IMR-90 (cell line): Measurements from ENCODE around the gene PTPRG. TPM values are rescaled to one million over a fixed set of nuclear protein-coding genes. Genes with fewer than 3 reads are reported as not detected.

Source experiments
- ATAC-seq: fragments of 200-7000 bp; cut with Tn5 transposase; 2 replicates; pipeline ENCODE4 v1.9.1; 2020; ENCODE audit warnings: low read depth, mild to moderate bottlenecking, moderate library complexity
- BruUV-seq: library from RNA; stranded (reverse); fragments of 400-500 nt; replicated peaks from 2 replicates; lab custom pipeline; 2021; lab: Mats Ljungman, UMichigan
- CTCF ChIA-PET: fragments of 300-600 bp; formaldehyde crosslinking; extraction: SDS; loops from one replicate; lab custom pipeline; 2021; ENCODE audit warnings: antibody characterized with exemption; lab: Yijun Ruan, JAX
- POLR2A ChIA-PET: fragments of 300-600 bp; sonication (Branson Sonifier 250); formaldehyde crosslinking; loops from one replicate; lab custom pipeline; 2022; ENCODE audit warnings: antibody characterized with exemption; ENCODE audit not compliant: unreplicated experiment; lab: Charles Lee
- DNase-seq: peaks from one replicate; pipeline ENCODE4 v3.0.0; 2013
- H2AFZ ChIP-seq: replicated peaks from 2 replicates; pipeline ENCODE3; 2013; ENCODE audit warnings: low read length, mild to moderate bottlenecking; ENCODE audit not compliant: poor library complexity
- H2AK5ac ChIP-seq: 2 replicates; pipeline ENCODE4 v1.6.1; 2013; ENCODE audit warnings: low read depth, low read length, inconsistent platforms
- H2AK9ac ChIP-seq: replicated peaks from 2 replicates; pipeline ENCODE3; 2013; ENCODE audit warnings: mild to moderate bottlenecking, low read depth, low read length, moderate library complexity; ENCODE audit not compliant: poor library complexity
- H2BK120ac ChIP-seq: 2 replicates; pipeline ENCODE4 v1.6.1; 2013; ENCODE audit warnings: low read depth, low read length, inconsistent platforms
- H2BK15ac ChIP-seq: 3 replicates; pipeline ENCODE4 v1.6.1; 2013; ENCODE audit warnings: low read depth, low read length, inconsistent platforms
- H2BK20ac ChIP-seq: 2 replicates; pipeline ENCODE4 v1.6.1; 2013; ENCODE audit warnings: low read depth, mild to moderate bottlenecking, inconsistent platforms, low read length, moderate library complexity
- H2BK5ac ChIP-seq: 2 replicates; pipeline ENCODE4 v1.6.1; 2013; ENCODE audit warnings: mild to moderate bottlenecking, low read depth, low read length, inconsistent platforms; ENCODE audit not compliant: poor library complexity, severe bottlenecking
- H3K14ac ChIP-seq: replicated peaks from 2 replicates; pipeline ENCODE4 v1.6.1; 2013; ENCODE audit warnings: low read depth, low read length, inconsistent platforms
- H3K18ac ChIP-seq: 2 replicates; pipeline ENCODE4 v1.6.1; 2013; ENCODE audit warnings: low read depth, low read length, control low read depth
- H3K23ac ChIP-seq: 2 replicates; pipeline ENCODE4 v1.6.1; 2013; ENCODE audit warnings: low read depth, low read length, inconsistent platforms
- H3K27ac ChIP-seq: 2 replicates; pipeline ENCODE4 v1.5.1; 2013; ENCODE audit warnings: mild to moderate bottlenecking, control low read depth, low read length; ENCODE audit not compliant: insufficient read depth
- H3K27me3 ChIP-seq: 2 replicates; pipeline ENCODE4 v1.6.1; 2013; ENCODE audit warnings: low read length; ENCODE audit not compliant: control insufficient read depth, insufficient read depth
- H3K36me3 ChIP-seq: 2 replicates; pipeline ENCODE4 v1.6.1; 2013; ENCODE audit warnings: low read length, mixed read lengths; ENCODE audit not compliant: control insufficient read depth, insufficient read depth
- H3K4ac ChIP-seq: 2 replicates; pipeline ENCODE4 v1.6.1; 2013; ENCODE audit warnings: low read depth, low read length, inconsistent platforms
- H3K4me1 ChIP-seq: 2 replicates; pipeline ENCODE4 v1.6.1; 2013; ENCODE audit warnings: low read length, mixed read lengths; ENCODE audit not compliant: control insufficient read depth, insufficient read depth
- H3K4me2 ChIP-seq: 2 replicates; pipeline ENCODE4 v1.6.1; 2013; ENCODE audit warnings: low read depth, mild to moderate bottlenecking, control low read depth, low read length, moderate library complexity
- H3K4me3 ChIP-seq: 2 replicates; pipeline ENCODE4 v1.5.1; 2013; ENCODE audit warnings: low read depth, mild to moderate bottlenecking, control low read depth, low read length, moderate library complexity; ENCODE audit not compliant: insufficient read depth
- H3K56ac ChIP-seq: 2 replicates; pipeline ENCODE4 v1.6.1; 2013; ENCODE audit warnings: low read length, inconsistent platforms; ENCODE audit not compliant: insufficient read depth; ENCODE audit errors: extremely low read depth
- H3K79me1 ChIP-seq, 2 experiments: 2 replicates each; pipeline ENCODE4 v1.6.1; 2013; ENCODE audit warnings: low read length in 2 of 2, inconsistent platforms in 1 of 2, low read depth in 1 of 2
- H3K9ac ChIP-seq: 2 replicates; pipeline ENCODE4 v1.6.1; 2013; ENCODE audit warnings: low read depth, low read length, control low read depth
- H3K9me1 ChIP-seq: 2 replicates; pipeline ENCODE4 v1.6.1; 2013; ENCODE audit warnings: low read length, inconsistent platforms; ENCODE audit not compliant: insufficient read depth
- H3K9me3 ChIP-seq: 2 replicates; pipeline ENCODE4 v1.6.1; 2013; ENCODE audit warnings: low read length; ENCODE audit not compliant: control insufficient read depth, insufficient read depth
- H4K20me1 ChIP-seq: 2 replicates; pipeline ENCODE4 v1.6.1; 2013; ENCODE audit warnings: low read length, inconsistent platforms; ENCODE audit not compliant: insufficient read depth
- H4K5ac ChIP-seq: 2 replicates; pipeline ENCODE4 v1.6.1; 2013; ENCODE audit warnings: mild to moderate bottlenecking, low read depth, low read length, control low read depth
- H4K8ac ChIP-seq, 2 experiments: 2 replicates each; pipeline ENCODE4 v1.6.1; 2013; ENCODE audit warnings: low read depth in 2 of 2, low read length in 2 of 2, control low read depth in 1 of 2, inconsistent platforms in 1 of 2
- H4K91ac ChIP-seq: 2 replicates; pipeline ENCODE4 v1.6.1; 2013; ENCODE audit warnings: low read depth, low read length, inconsistent platforms; ENCODE audit not compliant: insufficient read depth
- BHLHE40 ChIP-seq: fragments of 150-350 bp; IDR thresholded peaks from 2 replicates; pipeline ENCODE4 v1.6.1; 2016; ENCODE audit warnings: mild to moderate bottlenecking, low read depth, low read length
- CHD1 ChIP-seq: IDR thresholded peaks from 2 replicates; pipeline ENCODE4 v1.6.1; 2012; ENCODE audit warnings: low read depth, low read length, improper control_type of control experiment
- MXI1 ChIP-seq: IDR thresholded peaks from 2 replicates; pipeline ENCODE4 v1.6.1; 2012; ENCODE audit warnings: low read depth, mild to moderate bottlenecking, low read length, moderate library complexity, borderline replicate concordance
- NFE2L2 ChIP-seq: fragments of 150-350 bp; IDR thresholded peaks from 2 replicates; pipeline ENCODE4 v1.6.1; 2016; ENCODE audit warnings: low read depth, mild to moderate bottlenecking, low read length
- SMC3 ChIP-seq: fragments of 150-350 bp; IDR thresholded peaks from 2 replicates; pipeline ENCODE4 v1.6.1; 2016; ENCODE audit warnings: low read depth, mild to moderate bottlenecking, antibody characterized with exemption, low read length, moderate library complexity
- WGBS, 2 experiments: methylation state at CpG; one replicate each; pipeline versions ENCODE4 v1.1.5 to v1.1.7; 2013; ENCODE audit warnings: missing lambda C conversion rate in 2 of 2; ENCODE audit not compliant: insufficient read length in 1 of 2; ENCODE audit errors: extremely low coverage in 2 of 2; 5-methylcytosine and 5-hydroxymethylcytosine counted together
- dilution Hi-C: fragments of 300-500 bp; cut with HindIII; formaldehyde crosslinking; loops from one replicate; pipeline ENCODE4 v1.14.3; 2018; ENCODE audit warnings: low sequenced_read_pairs; ENCODE audit not compliant: unreplicated experiment
- in situ Hi-C: fragments of 300-500 bp; cut with MboI; formaldehyde crosslinking; loops from 3 replicates; pipeline ENCODE4 v1.14.3; 2019; ENCODE audit warnings: low sequenced_read_pairs, inconsistent platforms, mixed read lengths
- intact Hi-C: fragments of 100-400 bp; cut with micrococcal nuclease; formaldehyde crosslinking; loops from 2 replicates; pipeline ENCODE4 v1.10.0; 2022
- polyA plus RNA-seq, 3 experiments: library from polyadenylated mRNA; depleted of rRNA; stranded (reverse); fragments of >200 nt; gene quantifications; 2 replicates each; pipeline ENCODE4 v1.2.3, GENCODE V29; 2012; ENCODE audit warnings: low replicate concordance in 1 of 3
- total RNA-seq: library from RNA; depleted of rRNA; stranded (reverse); fragments of >200 nt; gene quantifications from 2 replicates; pipeline ENCODE4 v1.2.3, GENCODE V29; 2012
- TF ChIP-seq, protein P1 (sequence below): fragments of 150-350 bp; IDR thresholded peaks from 2 replicates; pipeline ENCODE4 v1.6.1; 2016; ENCODE audit warnings: low read depth, mild to moderate bottlenecking, low read length, moderate library complexity, borderline replicate concordance
- TF ChIP-seq, protein P2 (sequence below): conservative IDR thresholded peaks from 2 replicates; pipeline ENCODE4 v1.5.1; 2012; ENCODE audit warnings: mild to moderate bottlenecking, low read depth, low read length, improper control_type of control experiment
- TF ChIP-seq, protein P3 (sequence below): fragments of 150-350 bp; IDR thresholded peaks from 2 replicates; pipeline ENCODE4 v1.6.1; 2017; ENCODE audit warnings: mild to moderate bottlenecking, antibody characterized with exemption, low read length, low read depth

PTPRG gene
- total and polyA plus RNA-seq, 2 of the 4 experiments (the other 2 are of a cell fraction), result 7.7 to 31.0 TPM

DNA sequence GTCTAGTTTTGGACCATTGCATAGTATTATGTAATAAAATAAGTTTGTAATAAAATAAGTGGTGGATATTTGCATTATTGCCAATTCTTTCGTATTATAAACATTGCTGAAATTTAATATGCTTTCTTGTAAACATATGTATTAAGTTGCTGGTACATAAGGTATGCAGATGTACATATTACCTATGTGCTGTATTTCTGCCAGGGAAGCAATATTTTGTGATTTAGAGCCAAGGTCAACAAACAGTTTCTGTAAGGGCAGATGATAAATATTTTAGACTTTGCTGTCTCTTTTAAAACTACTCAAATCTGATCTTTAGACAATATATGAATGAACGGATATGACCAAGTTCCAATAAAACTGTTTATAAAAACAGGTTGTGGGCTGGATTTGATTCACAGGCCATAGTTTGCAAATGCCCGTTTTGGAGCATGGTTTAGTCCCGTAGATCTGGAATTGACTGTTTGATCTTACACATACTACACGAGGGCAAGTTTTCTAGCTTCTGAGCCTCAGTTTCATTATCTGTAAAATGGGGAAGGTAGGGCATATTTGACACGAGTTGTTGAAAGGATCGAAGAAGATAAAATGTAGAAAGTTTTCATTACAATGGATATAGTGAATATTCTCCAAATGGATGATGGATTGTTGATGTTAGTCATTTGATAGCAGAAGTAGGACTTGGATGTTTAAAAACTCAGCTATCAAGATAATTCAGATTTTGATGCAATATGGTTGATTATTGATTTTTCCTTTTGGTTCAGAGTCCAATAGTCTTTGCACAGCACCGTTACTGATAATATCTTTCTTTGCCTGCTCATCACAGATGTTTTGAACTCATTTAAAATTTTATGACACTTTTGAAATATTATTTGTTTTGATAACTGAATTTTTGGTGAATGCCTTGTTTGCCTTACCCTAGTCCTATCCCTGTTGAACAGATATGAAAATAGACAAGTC lies 417.4 kb downstream of the PTPRG start:
- no peak overlapping the region for H3K18ac ChIP-seq
- WGBS, 2 experiments, result 100% methylated on average over 2 of the region's 8 CpGs; no CpG with 5 or more reads in 1 of the 2 experiments
- no peak overlapping the region for H2AK5ac ChIP-seq
- ChIA-PET CTCF (no interaction called here), POLR2A (no interaction called here)
- H4K91ac ChIP-seq, result no peak overlapping the region
- H3K9me1 ChIP-seq, result no peaks in the 10 kb centered on the region
- no peak overlapping the region for H2BK20ac ChIP-seq
- no peak overlapping the region for H4K8ac ChIP-seq
- no peaks in the 10 kb centered on the region for H3K27me3 ChIP-seq
- no peak overlapping the region for H2AK9ac ChIP-seq
- H4K5ac ChIP-seq, result no peak overlapping the region
- no peak overlapping the region for H3K4me2 ChIP-seq
- no peak overlapping the region for H2AFZ ChIP-seq
- no peak overlapping the region for H3K56ac ChIP-seq
- H3K79me1 ChIP-seq, result peaks cover 0 to 16% of the 10 kb centered on the region in 2 experiments; a peak in 3 of 4 replicates
- no peak overlapping the region for H3K23ac ChIP-seq
- ATAC-seq (no peak), DNase-seq (no peak)
- H4K20me1 ChIP-seq, result no peaks in the 10 kb centered on the region
- in situ Hi-C loops, result no loop called here
- H3K4me1 ChIP-seq, result peaks cover 3% of the 10 kb centered on the region; the same call in 1 of the 2 replicates
- dilution Hi-C loops, result no loop called here
- no peak overlapping the region for H2BK120ac ChIP-seq
- TF ChIP-seq NFE2L2 (no peak), SMC3 (no peak), CHD1 (no peak), MXI1 (no peak), BHLHE40 (no peak)
- TF ChIP-seq, protein P1, sequence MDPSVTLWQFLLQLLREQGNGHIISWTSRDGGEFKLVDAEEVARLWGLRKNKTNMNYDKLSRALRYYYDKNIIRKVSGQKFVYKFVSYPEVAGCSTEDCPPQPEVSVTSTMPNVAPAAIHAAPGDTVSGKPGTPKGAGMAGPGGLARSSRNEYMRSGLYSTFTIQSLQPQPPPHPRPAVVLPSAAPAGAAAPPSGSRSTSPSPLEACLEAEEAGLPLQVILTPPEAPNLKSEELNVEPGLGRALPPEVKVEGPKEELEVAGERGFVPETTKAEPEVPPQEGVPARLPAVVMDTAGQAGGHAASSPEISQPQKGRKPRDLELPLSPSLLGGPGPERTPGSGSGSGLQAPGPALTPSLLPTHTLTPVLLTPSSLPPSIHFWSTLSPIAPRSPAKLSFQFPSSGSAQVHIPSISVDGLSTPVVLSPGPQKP, result no peak
- TF ChIP-seq, protein P2, sequence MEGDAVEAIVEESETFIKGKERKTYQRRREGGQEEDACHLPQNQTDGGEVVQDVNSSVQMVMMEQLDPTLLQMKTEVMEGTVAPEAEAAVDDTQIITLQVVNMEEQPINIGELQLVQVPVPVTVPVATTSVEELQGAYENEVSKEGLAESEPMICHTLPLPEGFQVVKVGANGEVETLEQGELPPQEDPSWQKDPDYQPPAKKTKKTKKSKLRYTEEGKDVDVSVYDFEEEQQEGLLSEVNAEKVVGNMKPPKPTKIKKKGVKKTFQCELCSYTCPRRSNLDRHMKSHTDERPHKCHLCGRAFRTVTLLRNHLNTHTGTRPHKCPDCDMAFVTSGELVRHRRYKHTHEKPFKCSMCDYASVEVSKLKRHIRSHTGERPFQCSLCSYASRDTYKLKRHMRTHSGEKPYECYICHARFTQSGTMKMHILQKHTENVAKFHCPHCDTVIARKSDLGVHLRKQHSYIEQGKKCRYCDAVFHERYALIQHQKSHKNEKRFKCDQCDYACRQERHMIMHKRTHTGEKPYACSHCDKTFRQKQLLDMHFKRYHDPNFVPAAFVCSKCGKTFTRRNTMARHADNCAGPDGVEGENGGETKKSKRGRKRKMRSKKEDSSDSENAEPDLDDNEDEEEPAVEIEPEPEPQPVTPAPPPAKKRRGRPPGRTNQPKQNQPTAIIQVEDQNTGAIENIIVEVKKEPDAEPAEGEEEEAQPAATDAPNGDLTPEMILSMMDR, result no peak
- TF ChIP-seq, protein P3, sequence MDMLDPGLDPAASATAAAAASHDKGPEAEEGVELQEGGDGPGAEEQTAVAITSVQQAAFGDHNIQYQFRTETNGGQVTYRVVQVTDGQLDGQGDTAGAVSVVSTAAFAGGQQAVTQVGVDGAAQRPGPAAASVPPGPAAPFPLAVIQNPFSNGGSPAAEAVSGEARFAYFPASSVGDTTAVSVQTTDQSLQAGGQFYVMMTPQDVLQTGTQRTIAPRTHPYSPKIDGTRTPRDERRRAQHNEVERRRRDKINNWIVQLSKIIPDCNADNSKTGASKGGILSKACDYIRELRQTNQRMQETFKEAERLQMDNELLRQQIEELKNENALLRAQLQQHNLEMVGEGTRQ, result no peak
- no peak overlapping the region for H3K4ac ChIP-seq
- intact Hi-C loops, result no loop called here
- H3K36me3 ChIP-seq, result no peaks in the 10 kb centered on the region
- H3K9ac ChIP-seq, result no peak overlapping the region
- H3K27ac ChIP-seq, result no peak overlapping the region
- H3K4me3 ChIP-seq, result no peak overlapping the region
- no peak overlapping the region for H3K14ac ChIP-seq
- no peak overlapping the region for H2BK5ac ChIP-seq
- no TSS peak for BruUV-seq
- no peak overlapping the region for H2BK15ac ChIP-seq
- no peaks in the 10 kb centered on the region for H3K9me3 ChIP-seq
